Activated CD4-positive, CD25-positive, alpha-beta regulatory T cell treated with anti-CD3 and anti-CD28 coated beads, Interleukin-2, amount 50 U/mL, for 16 hours (primary cell): ENCODE measurements around the gene GNAT1.

Experiments used
- DNase-seq: peaks from one replicate; pipeline ENCODE4 v3.0.0-alpha.2; 2020; ENCODE audit warnings: low read depth, low spot score

GNAT1 gene

GRCh38 chr3:50177346-50177745 is 14.1 kb upstream of the GNAT1 start:
- no peak for DNase-seq

GRCh38 chr3:50179710-50180109 is 11.7 kb upstream of the GNAT1 start:
- no peak for DNase-seq

GRCh38 chr3:50181985-50182384 is 9.4 kb upstream of the GNAT1 start:
- no peak for DNase-seq

- no peak for DNase-seq
Measured at GRCh38 chr3:50182533-50183099, 8.8 kb upstream of the GNAT1 start.

GRCh38 chr3:50183755-50184154 is 7.7 kb upstream of the GNAT1 start:
- no peak for DNase-seq

GRCh38 chr3:50184242-50184978 is 7.0 kb upstream of the GNAT1 start:
- no peak for DNase-seq

GRCh38 chr3:50185230-50185629 is 6.2 kb upstream of the GNAT1 start:
- no peak for DNase-seq

GRCh38 chr3:50186096-50186495 is 5.3 kb upstream of the GNAT1 start:
- DNase-seq, result no peak

GRCh38 chr3:50187750-50188149 is 3.7 kb upstream of the GNAT1 start:
- DNase-seq, result no peak

- DNase-seq, result no peak
Measured at GRCh38 chr3:50189274-50189673, 2.1 kb upstream of the GNAT1 start.

- no peak for DNase-seq
Measured at GRCh38 chr3:50189989-50190388, 1.4 kb upstream of the GNAT1 start.

- DNase-seq, result no peak
Measured at GRCh38 chr3:50192124-50192523, 714 bp downstream of the GNAT1 start.

- DNase-seq, result peak; percentile 66
Measured at GRCh38 chr3:50192689-50193141, 1.3 kb downstream of the GNAT1 start.

- no peak for DNase-seq
Measured at GRCh38 chr3:50193286-50193685, 1.9 kb downstream of the GNAT1 start.

GRCh38 chr3:50193746-50194127 is 2.3 kb downstream of the GNAT1 start:
- DNase-seq, result no peak

GRCh38 chr3:50194128-50194902 is 2.9 kb downstream of the GNAT1 start:
- peak; percentile 71 for DNase-seq

- DNase-seq, result no peak
Measured at GRCh38 chr3:50194903-50195500, 3.6 kb downstream of the GNAT1 start.

GRCh38 chr3:50195501-50196252 is 4.3 kb downstream of the GNAT1 start:
- DNase-seq, result no peak

- DNase-seq, result no peak
Measured at GRCh38 chr3:50196253-50196801, 4.9 kb downstream of the GNAT1 start.

GRCh38 chr3:50201573-50202315 is 10.3 kb downstream of the GNAT1 start:
- no peak for DNase-seq
